GM19035 (cell line): ENCODE data around the gene IFI30.
A peak's percentile ranks its signal among the peaks of the same experiment; 100 is the strongest.

Experiments
- ATAC-seq: cut with Tn5 transposase; IDR thresholded peaks from one replicate; pipeline ENCODE4 v1.9.1; 2021; ENCODE audit not compliant: unreplicated experiment

The IFI30 gene

DNA sequence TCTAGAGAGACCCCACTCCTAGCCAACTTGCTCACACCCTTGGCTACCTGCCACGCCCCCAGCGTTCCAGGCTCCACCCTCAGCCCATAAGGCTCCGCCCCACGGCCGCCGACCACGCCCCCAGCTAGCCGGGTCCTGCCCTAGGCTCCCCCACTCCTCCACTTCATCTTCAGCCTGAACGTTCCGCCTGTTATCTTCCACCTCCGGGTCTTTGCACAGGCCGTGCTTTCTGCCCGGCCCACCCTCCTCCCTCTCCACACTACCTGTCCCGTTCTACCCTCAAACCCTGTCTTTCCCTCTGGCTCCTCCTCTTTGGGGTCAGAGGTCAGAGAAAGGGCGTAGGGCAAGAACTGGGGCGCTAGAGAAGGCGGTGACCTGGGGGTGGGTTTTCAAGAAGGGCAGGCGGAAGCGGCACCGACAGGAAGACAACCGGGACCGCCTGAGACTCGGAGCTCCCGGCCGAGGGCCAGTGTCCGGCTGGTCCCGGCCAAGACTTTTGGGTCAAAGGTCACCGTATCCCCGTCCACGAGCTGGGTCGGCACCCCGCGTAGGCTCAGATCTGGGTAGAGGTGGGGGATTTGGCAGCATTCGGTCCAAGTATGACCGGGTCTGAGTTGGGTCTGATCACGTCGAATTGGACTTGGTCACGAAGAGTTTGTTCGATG lies 50.4 kb downstream of the IFI30 start:
- ATAC-seq = peak; percentile 31

DNA sequence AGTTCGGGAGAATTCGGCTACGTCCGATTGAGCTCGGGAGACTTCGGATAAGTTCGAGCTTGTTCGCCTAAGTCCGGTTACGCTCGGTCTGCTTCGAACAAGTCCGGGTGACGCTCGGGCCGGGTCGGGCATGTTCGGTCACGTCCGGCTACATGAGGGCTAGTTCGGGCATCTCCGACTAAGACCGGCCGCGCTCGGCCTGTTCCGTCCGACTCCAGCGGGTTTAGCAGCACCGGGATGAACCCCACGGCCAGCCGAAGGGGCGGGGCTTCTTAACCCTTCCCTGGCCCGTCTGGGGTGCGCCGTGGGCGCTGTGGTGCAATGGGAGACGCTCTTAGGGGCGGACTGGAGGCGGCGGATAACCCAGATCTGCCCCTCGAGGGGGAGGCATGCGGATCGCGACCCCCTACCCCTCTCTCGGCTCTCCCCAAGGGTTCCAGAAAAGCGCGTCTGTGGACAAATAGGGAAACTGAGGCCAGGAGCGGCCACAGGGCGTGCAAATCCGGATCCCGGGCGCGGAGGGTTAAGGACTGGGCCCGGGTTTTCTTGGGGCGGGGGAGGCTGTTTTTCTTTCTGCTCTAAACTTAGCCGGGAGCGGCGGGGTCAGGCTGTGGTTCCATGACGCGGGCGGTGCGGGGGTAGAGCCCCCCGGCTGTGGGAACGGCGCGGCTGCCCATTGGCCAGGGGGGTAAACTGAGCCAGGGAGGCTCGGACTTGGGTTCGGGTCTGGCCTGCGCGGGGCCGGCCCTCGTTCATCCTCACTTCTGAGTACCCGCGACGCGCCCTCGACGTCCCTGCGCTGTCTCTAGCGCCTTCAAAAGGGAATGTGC lies 51.1 kb downstream of the IFI30 start:
- ATAC-seq = peak; percentile 94

- no peak for ATAC-seq
These were observed 51.7 kb downstream of the IFI30 start for GRCh38 chr19:18225355-18225701.

DNA sequence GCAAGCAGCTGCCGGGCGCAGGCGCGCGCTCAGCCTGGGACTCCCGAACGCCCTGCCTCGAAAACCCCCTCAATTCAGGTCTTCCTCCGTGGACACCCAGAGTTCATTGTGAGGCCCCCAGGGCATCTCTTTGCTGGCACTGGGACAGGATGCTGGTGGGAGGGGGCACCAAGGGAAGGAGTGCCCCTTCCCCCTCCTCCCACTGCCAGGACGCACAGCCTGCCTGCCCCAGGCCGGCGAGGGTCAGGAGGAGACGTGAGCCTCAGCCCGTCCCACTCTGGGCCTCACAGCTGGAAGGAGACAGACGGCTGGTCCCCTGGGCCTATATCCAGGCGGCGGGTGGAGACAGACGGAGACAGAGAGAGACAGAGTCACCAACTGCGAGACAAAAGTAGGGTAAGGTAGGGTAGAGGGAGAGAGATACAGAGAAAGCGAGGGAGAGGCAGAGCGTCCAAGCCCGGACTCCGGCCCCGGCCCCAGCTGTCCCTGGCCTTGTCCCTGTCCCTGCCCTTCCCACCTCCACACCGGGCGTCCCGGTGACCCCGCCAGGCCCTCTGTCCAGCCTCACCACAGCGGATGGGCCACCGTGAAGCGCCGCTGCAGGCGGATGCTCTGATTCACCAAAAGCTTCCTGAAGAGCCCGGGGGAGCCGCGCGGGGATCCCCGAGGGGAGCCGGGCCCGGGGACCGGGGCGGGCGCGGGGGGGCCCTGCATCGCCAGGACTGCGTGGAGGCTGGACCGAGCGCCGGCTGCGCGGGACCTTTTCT lies 52.3 kb downstream of the IFI30 start, which contains the start of gene PDE4C:
PDE4C (minus strand) TSS at position 737 of the 767 bp plus-strand sequence; CDS start at position 714, 23 bp downstream.
- no peak for ATAC-seq

DNA sequence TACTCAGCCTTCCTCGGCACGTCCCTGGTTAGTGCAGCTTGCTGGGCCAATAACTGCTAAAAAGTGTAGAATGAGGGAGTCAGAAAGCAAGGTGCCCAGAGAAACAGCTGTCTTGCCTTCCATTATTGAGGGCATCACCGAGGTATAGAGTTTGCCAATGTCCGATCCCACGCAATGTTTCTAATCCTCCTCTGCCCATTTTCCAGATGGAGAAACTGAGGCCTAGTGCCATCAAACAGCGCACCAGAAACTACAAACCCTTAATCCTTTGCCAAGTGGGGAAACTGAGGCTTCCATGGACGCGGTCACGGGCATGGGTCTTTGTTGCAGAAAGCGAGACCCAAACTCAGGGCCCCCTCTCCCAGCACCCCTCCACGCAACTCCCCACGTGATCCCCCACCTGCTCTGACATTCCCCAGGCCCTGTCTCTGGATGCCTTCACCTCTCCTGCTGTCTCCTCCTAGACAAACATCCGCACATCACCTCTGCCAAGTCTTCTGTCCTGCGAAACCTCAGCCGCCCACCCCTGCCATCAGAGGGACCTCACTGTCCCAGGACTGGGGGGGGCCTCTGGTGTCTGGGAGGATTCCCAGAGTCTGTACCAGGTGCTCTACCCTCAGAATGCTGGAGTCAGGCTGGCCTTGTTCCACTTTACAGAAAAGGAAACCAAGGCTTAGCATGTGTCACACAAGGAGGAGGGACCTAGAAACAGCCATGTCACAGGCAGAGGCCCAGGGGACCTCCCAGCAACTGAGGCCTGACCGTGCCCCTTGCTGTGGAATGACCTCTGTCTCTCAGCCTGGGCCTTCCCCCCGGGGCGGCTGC lies 53.6 kb downstream of the IFI30 start:
- no peak for ATAC-seq
